ENCODE results near the gene KBTBD2. TPM values are rescaled to one million over a fixed set of nuclear protein-coding genes. Genes with fewer than 3 reads are reported as not detected.
"Not testable (repeated sequence)": the region's sequence is repeated elsewhere in the genome, so short reads cannot be mapped to it uniquely, and the experiment has no call there.

The KBTBD2 gene
- total and polyA plus RNA-seq, 8 donors: 28.7 to 70.4 (median 61.3) TPM

DNA sequence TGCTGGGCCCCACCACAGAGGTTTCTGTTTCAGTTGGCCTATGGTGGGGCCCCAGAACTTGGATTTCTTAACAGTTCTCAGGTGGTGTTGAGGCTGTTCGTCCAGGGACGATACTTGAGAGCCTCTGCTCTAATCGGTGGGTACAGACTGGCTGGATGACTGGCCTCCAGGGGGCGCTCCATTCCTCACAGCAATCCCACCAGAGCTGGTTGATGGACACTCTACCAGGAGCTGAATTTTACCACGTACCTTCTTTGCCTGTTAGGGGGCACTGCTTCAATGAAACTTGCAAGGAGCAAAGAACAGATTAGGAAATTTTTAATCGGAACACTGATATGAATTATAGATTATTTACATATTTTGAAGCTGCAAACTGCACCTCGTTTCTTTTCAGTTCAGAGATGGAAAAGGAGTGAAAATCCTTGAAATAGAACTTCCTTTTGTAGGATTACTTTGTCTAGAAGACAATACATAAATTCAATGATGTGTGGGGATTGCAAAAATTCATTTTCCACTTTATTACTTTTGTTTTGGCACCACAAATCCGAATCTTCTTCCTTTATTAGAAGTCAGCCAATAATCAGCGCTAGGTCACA, 44.8 kb downstream of the KBTBD2 start:
- no peak overlapping the region for H3K4me3 ChIP-seq
- H3K4me1 ChIP-seq: peaks cover 0 to 9% of the 10 kb centered on the region in 2 donors
- intact Hi-C loops (cut with DNase I): no loop called here
- no peaks in the 10 kb centered on the region for H3K36me3 ChIP-seq
- DNase-seq (peak; percentile 34 to 95 (median 79)), ATAC-seq (peak; percentile 100)
- no peaks in the 10 kb centered on the region for H3K27me3 ChIP-seq
- no peak overlapping the region for H3K27ac ChIP-seq
- TF ChIP-seq, protein P1, sequence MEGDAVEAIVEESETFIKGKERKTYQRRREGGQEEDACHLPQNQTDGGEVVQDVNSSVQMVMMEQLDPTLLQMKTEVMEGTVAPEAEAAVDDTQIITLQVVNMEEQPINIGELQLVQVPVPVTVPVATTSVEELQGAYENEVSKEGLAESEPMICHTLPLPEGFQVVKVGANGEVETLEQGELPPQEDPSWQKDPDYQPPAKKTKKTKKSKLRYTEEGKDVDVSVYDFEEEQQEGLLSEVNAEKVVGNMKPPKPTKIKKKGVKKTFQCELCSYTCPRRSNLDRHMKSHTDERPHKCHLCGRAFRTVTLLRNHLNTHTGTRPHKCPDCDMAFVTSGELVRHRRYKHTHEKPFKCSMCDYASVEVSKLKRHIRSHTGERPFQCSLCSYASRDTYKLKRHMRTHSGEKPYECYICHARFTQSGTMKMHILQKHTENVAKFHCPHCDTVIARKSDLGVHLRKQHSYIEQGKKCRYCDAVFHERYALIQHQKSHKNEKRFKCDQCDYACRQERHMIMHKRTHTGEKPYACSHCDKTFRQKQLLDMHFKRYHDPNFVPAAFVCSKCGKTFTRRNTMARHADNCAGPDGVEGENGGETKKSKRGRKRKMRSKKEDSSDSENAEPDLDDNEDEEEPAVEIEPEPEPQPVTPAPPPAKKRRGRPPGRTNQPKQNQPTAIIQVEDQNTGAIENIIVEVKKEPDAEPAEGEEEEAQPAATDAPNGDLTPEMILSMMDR (IDR thresholded peaks at IDR 0.05): peak; percentile 93 to 94
- no peaks in the 10 kb centered on the region for H3K9me3 ChIP-seq

DNA sequence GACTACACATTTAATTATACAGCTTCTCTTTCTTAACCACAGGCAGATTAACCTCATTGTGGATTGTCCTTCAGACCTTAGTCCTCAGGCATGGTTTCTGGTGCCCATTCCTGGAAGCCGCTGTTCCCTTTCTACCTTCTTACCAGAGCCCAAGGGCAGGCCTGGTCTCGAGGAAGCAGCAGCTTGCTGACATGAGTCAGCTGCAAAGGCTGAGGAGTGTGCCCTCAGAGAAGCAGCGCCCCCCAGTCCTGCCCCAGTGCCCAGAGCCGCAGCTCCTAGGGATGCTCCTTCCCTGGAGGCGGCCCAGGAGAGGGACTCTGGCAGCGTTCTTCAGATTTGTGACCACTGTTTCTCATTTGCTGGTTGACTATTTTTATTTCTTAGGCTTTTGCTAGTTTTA, 46.8 kb downstream of the KBTBD2 start:
- H3K27me3 ChIP-seq; ATAC-seq; H3K9me3 ChIP-seq; H3K4me3 ChIP-seq; intact Hi-C loops (cut with DNase I); H3K36me3 ChIP-seq; DNase-seq; H3K4me1 ChIP-seq; H3K27ac ChIP-seq: not testable (repeated sequence)

DNA sequence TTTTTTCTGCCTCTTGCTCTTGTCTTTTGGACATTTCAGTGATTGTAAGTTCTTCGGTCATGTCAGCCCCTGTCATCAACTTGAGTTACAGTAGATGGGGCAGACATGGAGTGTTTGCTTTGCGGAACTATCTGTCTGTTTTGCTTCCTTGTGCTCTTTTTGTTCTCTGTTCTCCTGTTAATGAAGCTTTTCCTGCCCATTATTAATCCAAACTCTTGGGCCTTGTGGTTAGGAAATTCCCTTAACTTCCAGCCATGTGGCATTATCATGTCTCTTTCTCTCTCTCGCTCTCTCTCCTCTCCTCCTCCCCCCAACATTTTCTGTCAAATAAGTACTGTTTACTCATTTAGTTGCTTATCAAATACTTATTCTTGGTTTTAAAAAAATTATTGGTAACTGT, 47.8 kb downstream of the KBTBD2 start:
- H3K27me3 ChIP-seq; H3K36me3 ChIP-seq; H3K9me3 ChIP-seq; H3K4me1 ChIP-seq; H3K27ac ChIP-seq; ATAC-seq; H3K4me3 ChIP-seq; intact Hi-C loops (cut with DNase I); DNase-seq: not testable (repeated sequence)

DNA sequence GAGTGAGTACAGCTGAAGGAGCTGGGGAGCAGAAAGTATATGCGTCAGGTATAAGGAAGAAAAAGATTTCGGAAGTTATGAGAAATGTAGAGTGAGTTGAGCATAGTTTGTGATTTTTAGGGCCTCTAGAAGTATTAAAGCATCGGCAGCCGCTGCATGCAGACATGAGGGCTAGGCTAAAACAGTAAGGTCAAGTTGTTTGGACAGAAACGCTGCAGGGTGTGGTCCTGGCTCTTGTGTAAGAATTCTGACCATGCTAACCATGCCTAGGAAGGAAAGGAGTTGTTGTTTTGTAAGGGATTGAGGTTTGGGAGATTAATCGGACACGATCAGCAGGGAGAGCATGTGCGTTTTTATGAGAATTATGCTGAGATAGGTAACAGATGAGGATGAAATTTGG, 51.7 kb downstream of the KBTBD2 start:
- H3K27ac ChIP-seq; DNase-seq; H3K27me3 ChIP-seq; H3K9me3 ChIP-seq; H3K36me3 ChIP-seq; H3K4me1 ChIP-seq; H3K4me3 ChIP-seq; ATAC-seq; intact Hi-C loops (cut with DNase I): not testable (repeated sequence)

DNA sequence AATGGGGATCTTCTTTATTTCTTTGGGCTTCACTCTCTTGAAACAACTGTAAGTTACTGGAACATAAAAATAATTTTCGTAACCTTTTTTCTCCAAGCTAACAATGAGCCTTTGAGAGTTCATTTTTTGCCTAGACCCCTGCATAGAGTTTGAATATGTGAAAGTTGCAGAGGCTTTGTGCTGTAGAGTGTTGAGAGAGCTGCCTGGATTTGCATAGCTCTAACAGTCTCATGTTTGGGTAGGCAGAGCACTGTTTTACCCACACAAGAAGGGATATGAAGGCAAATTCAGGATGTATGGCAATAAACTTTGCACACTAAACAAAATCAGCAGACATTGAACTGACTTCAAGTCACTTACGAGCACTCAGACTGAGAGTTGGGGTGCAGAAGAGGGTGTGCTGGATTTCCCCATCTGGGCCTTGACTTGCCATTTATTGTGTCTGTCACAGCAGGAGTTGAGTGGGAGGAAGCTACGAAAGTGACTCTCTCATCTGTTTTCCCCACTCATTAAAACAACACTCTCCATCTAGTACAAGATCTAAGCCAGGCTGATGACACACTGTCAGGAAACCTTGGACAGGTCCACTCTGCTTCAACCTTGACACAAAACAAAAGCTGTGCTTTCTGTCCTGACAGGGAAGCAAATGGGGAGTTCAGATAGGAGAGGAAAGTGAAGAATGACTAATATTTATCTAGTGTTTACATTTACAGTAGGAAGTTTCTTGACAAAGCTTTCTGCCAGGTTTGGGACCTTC, 62.4 kb downstream of the KBTBD2 start:
- ATAC-seq: peak; percentile 51
- H3K9me3 ChIP-seq; H3K36me3 ChIP-seq; H3K4me3 ChIP-seq; H3K27ac ChIP-seq; H3K4me1 ChIP-seq; DNase-seq; intact Hi-C loops (cut with DNase I); H3K27me3 ChIP-seq: not testable (repeated sequence)

Other genes starting within 250 kb of the KBTBD2 start
- gene FKBP9, start 65.7 kb upstream of the KBTBD2 start, total RNA-seq: 100 to 1,000 TPM in 1 of 2 donors, 10 to 100 TPM in 1; 91.4 to 130 TPM
- gene FKBP9, start 65.7 kb upstream of the KBTBD2 start, polyA plus RNA-seq (ENCODE audit: insufficient read length in 6 of 6): 100 to 1,000 TPM; 169 to 264 (median 214) TPM
- 10 to 100 TPM; 21.8 to 26.5 TPM for gene NT5C3A, start 171.0 kb upstream of the KBTBD2 start, total RNA-seq
- gene NT5C3A, start 171.0 kb upstream of the KBTBD2 start, polyA plus RNA-seq (ENCODE audit: insufficient read length in 6 of 6): 10 to 100 TPM; 37.7 to 45.8 (median 41.3) TPM
- 10 to 100 TPM; 11.3 to 11.5 TPM for gene RP9, start 217.6 kb upstream of the KBTBD2 start, total RNA-seq
- gene RP9, start 217.6 kb upstream of the KBTBD2 start, polyA plus RNA-seq (ENCODE audit: insufficient read length in 6 of 6): 10 to 100 TPM; 33.6 to 44.3 (median 35.1) TPM
- 10 to 100 TPM; 18.2 to 22.4 TPM for gene BBS9, start 237.8 kb upstream of the KBTBD2 start, total RNA-seq
- 10 to 100 TPM; 14.5 to 25.1 (median 19.1) TPM for gene BBS9, start 237.8 kb upstream of the KBTBD2 start, polyA plus RNA-seq (ENCODE audit: insufficient read length in 6 of 6)